ELR (cell line): ENCODE measurements around the gene EYA3.

Experiments used
- DNase-seq: peaks from one replicate; pipeline ENCODE4 v3.0.0-alpha.2; 2015; ENCODE audit warnings: low read depth

EYA3 gene

GRCh38 chr1:28088168-28088961 is at the start of gene EYA3:
TSS of gene EYA3 (minus strand) at chr1:28088610. CDS start at chr1:28058026, 30,584 bp downstream.
- peak; percentile 98 for DNase-seq

GRCh38 chr1:28136922-28137613 is 48.7 kb upstream of the EYA3 start:
- peak; percentile 64 for DNase-seq

GRCh38 chr1:28136169-28136921 is 47.9 kb upstream of the EYA3 start:
- DNase-seq: no peak

GRCh38 chr1:28135371-28136168 is 47.2 kb upstream of the EYA3 start:
- no peak for DNase-seq

- DNase-seq: no peak
These were observed 46.3 kb upstream of the EYA3 start for GRCh38 chr1:28134651-28135207.

- no peak for DNase-seq
These were observed 44.1 kb upstream of the EYA3 start for GRCh38 chr1:28132171-28133167.

GRCh38 chr1:28130901-28131300 is 42.5 kb upstream of the EYA3 start:
- DNase-seq: no peak

GRCh38 chr1:28129150-28129549 is 40.7 kb upstream of the EYA3 start:
- DNase-seq: peak; percentile 77

GRCh38 chr1:28127617-28128257 is 39.3 kb upstream of the EYA3 start:
- no peak for DNase-seq

GRCh38 chr1:28126783-28127490 is 38.5 kb upstream of the EYA3 start:
- no peak for DNase-seq

GRCh38 chr1:28126212-28126611 is 37.8 kb upstream of the EYA3 start:
- DNase-seq: no peak

- peak; percentile 85 for DNase-seq
These were observed 35.1 kb upstream of the EYA3 start for GRCh38 chr1:28123461-28123961.

GRCh38 chr1:28122183-28122582 is 33.8 kb upstream of the EYA3 start:
- peak; percentile 24 for DNase-seq

- no peak for DNase-seq
These were observed 31.1 kb upstream of the EYA3 start for GRCh38 chr1:28119556-28119955.

- no peak for DNase-seq
These were observed 30.4 kb upstream of the EYA3 start for GRCh38 chr1:28118640-28119307.

- no peak for DNase-seq
These were observed 26.9 kb upstream of the EYA3 start for GRCh38 chr1:28115267-28115666.

GRCh38 chr1:28114844-28115243 is 26.4 kb upstream of the EYA3 start:
- no peak for DNase-seq

GRCh38 chr1:28113242-28113572 is 24.8 kb upstream of the EYA3 start:
- DNase-seq: no peak
